ENCODE measurements around the gene PSIP1. TPM values are rescaled to one million over a fixed set of nuclear protein-coding genes. Genes with fewer than 3 reads are reported as not detected.
A peak's percentile ranks its signal among the peaks of the same experiment; 100 is the strongest.
"Not testable (repeated sequence)": the region's sequence is repeated elsewhere in the genome, so short reads cannot be mapped to it uniquely, and the experiment has no call there.

Gene PSIP1
- total RNA-seq (2012; rRNA removed) = 24.7 and 32.4 TPM in 2 replicates

DNA sequence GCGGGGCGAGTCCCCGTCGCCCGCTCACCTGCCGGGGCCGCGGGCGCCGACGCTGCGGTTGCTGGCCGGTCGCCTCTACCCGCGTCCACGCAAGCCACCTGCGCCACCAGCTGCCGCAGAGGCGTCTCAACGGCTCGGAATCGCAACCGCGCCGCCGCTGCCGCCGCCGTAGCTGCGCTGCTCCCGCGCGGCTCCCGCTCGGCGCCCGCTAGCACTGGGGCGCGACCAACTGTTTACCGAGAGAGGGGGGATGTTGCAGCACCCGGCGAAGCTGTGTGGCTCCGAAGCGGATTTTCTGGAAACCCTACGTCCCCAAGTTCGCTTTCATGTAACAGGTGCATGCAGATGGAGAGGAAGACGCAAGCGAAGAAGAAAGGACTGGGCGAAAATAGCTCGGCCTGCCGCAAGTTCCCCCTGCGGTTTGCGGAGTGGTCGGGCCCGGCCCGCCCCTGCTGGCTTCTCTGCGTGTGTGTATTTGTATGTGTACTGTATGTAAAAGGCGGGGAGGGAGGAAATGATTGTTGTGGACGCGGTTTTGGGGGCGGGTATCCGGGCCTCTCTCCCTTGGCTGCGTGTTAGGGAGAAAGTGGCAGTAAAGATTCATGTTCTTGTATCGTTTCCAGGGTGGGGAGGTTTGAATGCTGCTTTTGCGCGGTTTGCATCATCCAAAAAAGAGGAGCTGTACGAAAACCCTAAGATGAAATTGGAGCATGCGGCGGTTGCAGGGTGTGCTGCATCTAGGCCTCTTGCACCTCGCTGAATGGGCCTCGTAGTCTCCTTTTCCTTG is at the start of gene PSIP1:
TSS of gene PSIP1 (minus strand) at position 182 of the 787 bp plus-strand sequence. CDS start 782 bp downstream, outside the sequence.
- peak within 1 kb of the TSS; percentile 90 for H3K4me2 ChIP-seq (ENCODE audit: low read length)
- peak within 1 kb of the TSS; percentile 93 for H3K4me3 ChIP-seq (ENCODE audit: low read length)
- H3K4me1 ChIP-seq (ENCODE audit: control insufficient read depth, insufficient read depth, low read length) = peaks cover 10% of the 10 kb centered on the region
- peaks cover 9% of the 10 kb centered on the region for H3K36me3 ChIP-seq (ENCODE audit: insufficient read depth, low read length)
- H3K9ac ChIP-seq (ENCODE audit: low read depth, low read length) = peak within 1 kb of the TSS; percentile 89
- H3K9me3 ChIP-seq (replicated peaks; ENCODE audit: low read length) = no peaks in the 10 kb centered on the region
- H3K27me3 ChIP-seq (ENCODE audit: control insufficient read depth, insufficient read depth, low read length) = no peaks in the 10 kb centered on the region

DNA sequence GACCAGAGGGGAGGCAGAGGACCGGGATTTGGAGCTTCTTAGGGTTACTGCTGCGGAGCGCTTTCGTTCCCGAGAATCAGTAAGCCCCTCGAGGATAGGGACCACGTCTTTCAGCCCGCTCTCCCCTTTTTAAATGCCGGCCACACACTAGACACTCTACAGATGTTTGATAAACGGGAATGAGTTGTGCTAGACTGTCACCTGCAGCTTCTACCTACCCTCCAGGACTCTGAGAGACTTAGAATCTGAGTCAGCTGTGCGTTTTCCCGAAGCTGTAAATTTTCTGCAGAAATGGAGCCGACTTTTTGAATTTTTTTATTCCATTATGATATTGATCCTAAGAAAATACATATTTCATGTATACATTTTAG is 42.7 kb upstream of the PSIP1 start:
- H3K9ac ChIP-seq (ENCODE audit: low read depth, low read length) = peak overlapping the region; percentile 84
- no peaks in the 10 kb centered on the region for H3K27me3 ChIP-seq (ENCODE audit: control insufficient read depth, insufficient read depth, low read length)
- peaks cover 7% of the 10 kb centered on the region for H3K4me1 ChIP-seq (ENCODE audit: control insufficient read depth, insufficient read depth, low read length)
- no peaks in the 10 kb centered on the region for H3K36me3 ChIP-seq (ENCODE audit: insufficient read depth, low read length)
- H3K4me2 ChIP-seq (ENCODE audit: low read length) = peak overlapping the region; percentile 98
- no peaks in the 10 kb centered on the region for H3K9me3 ChIP-seq (replicated peaks; ENCODE audit: low read length)
- H3K4me3 ChIP-seq (ENCODE audit: low read length) = peak overlapping the region; percentile 88

DNA sequence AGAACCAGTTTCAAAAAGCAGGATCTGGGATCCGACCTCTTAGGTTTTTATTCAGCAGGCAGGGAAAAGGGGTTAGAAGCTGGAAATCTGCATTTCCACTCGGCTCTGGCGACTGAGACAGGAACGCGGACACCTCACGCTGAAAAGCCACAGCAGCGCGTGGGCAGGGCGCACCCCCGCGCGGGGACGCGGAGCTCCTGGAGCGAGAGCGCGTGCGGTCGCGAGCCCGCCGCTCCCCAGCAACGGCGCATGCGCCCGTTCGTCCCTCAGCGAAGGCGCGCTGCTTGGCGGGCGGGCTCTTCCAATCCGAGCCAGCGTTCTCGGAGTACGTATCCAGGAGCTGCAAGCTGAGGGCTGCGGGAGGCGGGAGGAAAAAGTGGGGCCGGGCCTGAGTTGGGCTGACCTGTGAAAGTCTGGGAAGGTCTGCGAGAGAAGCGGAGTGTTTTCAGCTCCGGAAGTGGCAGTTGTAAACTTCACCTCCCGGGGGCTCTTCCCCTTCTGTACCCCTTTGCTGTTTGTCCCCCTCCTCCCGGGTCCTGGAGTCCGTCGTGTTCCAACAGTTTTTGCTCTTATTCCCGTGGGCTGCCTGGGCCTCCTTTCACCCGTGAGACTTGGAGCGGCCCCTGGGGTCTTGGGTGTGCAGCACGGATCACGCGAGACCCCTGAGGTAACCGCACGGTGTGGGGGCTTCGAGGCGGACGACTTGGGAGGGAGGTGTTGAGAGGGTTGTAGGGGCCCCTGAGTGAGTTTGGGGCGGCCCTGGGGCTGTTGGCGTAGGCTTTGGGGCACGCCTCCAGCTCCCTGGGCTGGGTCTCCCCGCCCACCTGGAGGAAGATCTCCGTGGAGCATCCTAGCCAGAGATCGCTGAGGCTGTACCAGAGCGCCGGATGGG is 42.1 kb upstream of the PSIP1 start, which contains the start of gene CCDC171:
TSS of gene CCDC171 (plus strand) at position 408 of the 892 bp plus-strand sequence. CDS start 11,046 bp downstream, outside the sequence.
- Histone ChIP-seq H3K36me3 (ENCODE audit: insufficient read depth, low read length) (no peaks in the 10 kb centered on the region), H3K9ac (ENCODE audit: low read depth, low read length) (peak within 1 kb of the TSS; percentile 84)

DNA sequence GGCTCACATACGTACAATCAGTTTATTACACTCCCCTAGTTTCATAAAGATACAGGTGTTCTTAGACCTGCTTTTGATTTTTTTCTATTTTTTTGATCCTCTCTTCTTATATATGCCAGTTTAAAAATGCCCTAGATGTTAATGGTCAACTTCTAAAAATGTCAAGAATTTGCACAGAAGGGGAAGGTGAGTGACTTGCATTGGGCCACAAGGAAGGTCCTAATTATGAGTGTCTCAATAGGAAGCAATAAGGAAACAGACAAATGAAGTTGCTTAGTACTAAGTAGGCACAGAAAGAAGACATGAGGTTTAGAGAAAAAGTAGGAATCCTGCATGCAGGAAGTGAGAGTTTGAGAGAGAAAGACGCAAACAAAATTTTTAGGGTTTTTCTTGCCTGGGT is 38.8 kb upstream of the PSIP1 start:
- no peak overlapping the region for H3K4me2 ChIP-seq (ENCODE audit: low read length)
- H3K9me3 ChIP-seq (replicated peaks; ENCODE audit: low read length) = no peaks in the 10 kb centered on the region
- H3K9ac ChIP-seq (ENCODE audit: low read depth, low read length) = no peak overlapping the region
- no peaks in the 10 kb centered on the region for H3K36me3 ChIP-seq (ENCODE audit: insufficient read depth, low read length)
- H3K27me3 ChIP-seq (ENCODE audit: control insufficient read depth, insufficient read depth, low read length) = no peaks in the 10 kb centered on the region
- H3K4me1 ChIP-seq (ENCODE audit: control insufficient read depth, insufficient read depth, low read length) = peaks cover 7% of the 10 kb centered on the region
- no peak overlapping the region for H3K4me3 ChIP-seq (ENCODE audit: low read length)

More for the DNA sequence above, 42.1 kb upstream of the PSIP1 start, which contains the start of gene CCDC171:
- H3K4me3 ChIP-seq (ENCODE audit: low read length) = peak within 1 kb of the TSS; percentile 88
- peak within 1 kb of the TSS; percentile 98 for H3K4me2 ChIP-seq (ENCODE audit: low read length)
- H3K27me3 ChIP-seq (ENCODE audit: control insufficient read depth, insufficient read depth, low read length) = no peaks in the 10 kb centered on the region
- H3K4me1 ChIP-seq (ENCODE audit: control insufficient read depth, insufficient read depth, low read length) = peaks cover 7% of the 10 kb centered on the region
- no peaks in the 10 kb centered on the region for H3K9me3 ChIP-seq (replicated peaks; ENCODE audit: low read length)

DNA sequence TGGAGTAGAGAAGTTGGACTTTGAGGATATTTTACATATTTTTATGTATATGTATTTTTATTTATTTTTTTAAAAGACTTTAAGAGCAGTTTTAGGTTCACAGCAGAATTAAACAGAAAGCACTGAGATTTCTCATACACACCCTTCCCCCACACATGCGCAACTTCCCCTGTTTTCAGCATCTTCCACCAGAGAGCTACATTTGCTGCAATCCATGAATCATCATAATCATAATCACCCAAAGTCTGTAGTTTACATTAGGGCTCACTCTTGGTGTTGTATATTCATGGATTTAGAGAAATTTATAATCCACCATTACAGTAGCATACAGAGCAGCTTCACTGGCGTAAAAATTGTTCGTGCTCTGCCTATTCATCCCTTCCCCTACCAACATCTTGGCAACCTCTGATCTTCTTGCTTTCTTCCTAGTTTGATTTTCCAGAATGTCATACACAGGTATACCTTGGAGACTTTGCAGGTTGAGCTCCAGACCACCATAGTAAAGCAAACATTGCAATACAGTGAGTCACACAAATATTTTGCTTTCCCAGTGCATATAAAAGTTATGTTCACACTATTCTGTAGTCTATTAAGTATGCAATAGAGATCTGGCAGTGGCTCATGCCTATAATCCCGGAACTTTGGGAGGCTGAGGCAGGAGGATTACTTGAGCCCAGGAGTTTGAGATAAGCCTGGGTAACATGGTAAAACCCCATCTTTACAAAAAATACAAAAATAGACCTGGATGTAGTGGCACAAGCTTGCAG is 32.5 kb upstream of the PSIP1 start:
- H3K27me3 ChIP-seq (ENCODE audit: control insufficient read depth, insufficient read depth, low read length) = no peaks in the 10 kb centered on the region
- H3K4me2 ChIP-seq (ENCODE audit: low read length) = no peak overlapping the region
- H3K4me1 ChIP-seq (ENCODE audit: control insufficient read depth, insufficient read depth, low read length) = no peaks in the 10 kb centered on the region
- H3K9me3 ChIP-seq (replicated peaks; ENCODE audit: low read length) = no peaks in the 10 kb centered on the region
- no peak overlapping the region for H3K4me3 ChIP-seq (ENCODE audit: low read length)
- H3K9ac ChIP-seq (ENCODE audit: low read depth, low read length) = no peak overlapping the region
- no peaks in the 10 kb centered on the region for H3K36me3 ChIP-seq (ENCODE audit: insufficient read depth, low read length)

DNA sequence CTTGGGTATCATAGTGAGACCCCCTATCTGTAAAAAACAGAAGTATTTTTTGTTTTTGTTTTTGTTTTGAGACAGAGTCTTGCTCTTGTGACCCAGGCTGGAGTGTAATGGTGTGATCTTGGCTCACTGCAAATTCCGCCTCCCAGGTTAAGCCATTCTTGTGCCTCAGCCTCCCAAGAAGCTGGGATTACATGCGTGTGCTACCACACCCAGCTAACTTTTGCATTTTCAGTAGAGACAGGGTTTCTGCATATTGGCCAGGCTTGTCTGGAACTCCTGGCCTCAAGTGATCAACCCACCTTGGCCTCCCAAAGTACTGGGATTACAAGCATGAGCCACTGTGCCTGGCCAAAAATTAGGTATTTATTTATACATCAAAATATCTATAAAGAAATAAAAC is 31.9 kb upstream of the PSIP1 start:
- Histone ChIP-seq H3K9me3 (replicated peaks; ENCODE audit: low read length) (no peaks in the 10 kb centered on the region), H3K36me3 (ENCODE audit: insufficient read depth, low read length) (no peaks in the 10 kb centered on the region), H3K27me3 (ENCODE audit: control insufficient read depth, insufficient read depth, low read length) (no peaks in the 10 kb centered on the region), H3K4me3 (ENCODE audit: low read length) (no peak overlapping the region), H3K4me1 (ENCODE audit: control insufficient read depth, insufficient read depth, low read length) (no peaks in the 10 kb centered on the region), H3K9ac (ENCODE audit: low read depth, low read length) (no peak overlapping the region), H3K4me2 (ENCODE audit: low read length) (no peak overlapping the region)

DNA sequence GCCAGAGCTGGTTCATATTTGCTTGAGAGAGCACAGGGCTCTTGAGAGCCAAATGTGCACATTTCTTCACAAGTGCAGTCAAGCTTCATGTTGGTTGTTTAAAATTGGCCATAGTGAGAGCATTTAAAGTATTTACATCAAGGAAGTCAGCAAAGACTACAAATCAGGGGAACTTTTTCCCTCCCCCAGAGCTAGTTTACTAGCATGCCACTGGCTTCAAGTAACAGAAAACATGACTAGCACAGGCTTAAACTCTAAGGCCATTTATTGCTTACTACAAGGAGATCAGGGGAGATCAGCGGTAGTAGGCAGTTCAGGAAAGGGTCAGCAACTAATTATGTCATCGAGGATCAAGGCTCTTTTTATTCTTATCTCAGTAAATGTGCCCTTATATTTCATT is 31.1 kb upstream of the PSIP1 start:
- H3K9ac ChIP-seq (ENCODE audit: low read depth, low read length) = no peak overlapping the region
- H3K9me3 ChIP-seq (replicated peaks; ENCODE audit: low read length) = no peaks in the 10 kb centered on the region
- no peak overlapping the region for H3K4me2 ChIP-seq (ENCODE audit: low read length)

DNA sequence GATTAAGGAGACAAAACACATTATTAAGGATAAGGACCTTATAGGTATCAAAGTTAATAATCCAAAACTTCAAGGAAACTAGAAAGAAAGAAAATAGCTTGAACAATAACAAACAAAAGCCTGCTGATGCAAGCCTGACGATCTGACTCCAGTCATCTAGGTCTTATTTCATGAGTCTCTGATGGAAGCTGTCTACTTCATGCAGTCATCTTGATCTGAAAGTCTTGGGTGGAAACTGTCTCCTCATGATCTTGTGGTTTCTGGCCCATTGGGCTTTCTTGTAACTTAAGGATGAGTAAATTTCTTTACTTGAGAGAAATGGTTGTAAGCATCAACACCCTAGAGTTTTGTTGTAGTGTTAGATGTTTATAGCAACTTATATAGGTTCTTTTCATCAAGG is 20.6 kb upstream of the PSIP1 start:
- Histone ChIP-seq H3K9ac (ENCODE audit: low read depth, low read length) (no peak overlapping the region), H3K4me2 (ENCODE audit: low read length) (no peak overlapping the region), H3K4me3 (ENCODE audit: low read length) (no peak overlapping the region), H3K9me3 (replicated peaks; ENCODE audit: low read length) (no peaks in the 10 kb centered on the region), H3K27me3 (ENCODE audit: control insufficient read depth, insufficient read depth, low read length) (no peaks in the 10 kb centered on the region), H3K4me1 (ENCODE audit: control insufficient read depth, insufficient read depth, low read length) (no peaks in the 10 kb centered on the region), H3K36me3 (ENCODE audit: insufficient read depth, low read length) (no peaks in the 10 kb centered on the region)

More for the DNA sequence above, 31.1 kb upstream of the PSIP1 start:
- H3K36me3 ChIP-seq (ENCODE audit: insufficient read depth, low read length) = no peaks in the 10 kb centered on the region
- H3K4me3 ChIP-seq (ENCODE audit: low read length) = no peak overlapping the region
- no peaks in the 10 kb centered on the region for H3K27me3 ChIP-seq (ENCODE audit: control insufficient read depth, insufficient read depth, low read length)
- no peaks in the 10 kb centered on the region for H3K4me1 ChIP-seq (ENCODE audit: control insufficient read depth, insufficient read depth, low read length)

DNA sequence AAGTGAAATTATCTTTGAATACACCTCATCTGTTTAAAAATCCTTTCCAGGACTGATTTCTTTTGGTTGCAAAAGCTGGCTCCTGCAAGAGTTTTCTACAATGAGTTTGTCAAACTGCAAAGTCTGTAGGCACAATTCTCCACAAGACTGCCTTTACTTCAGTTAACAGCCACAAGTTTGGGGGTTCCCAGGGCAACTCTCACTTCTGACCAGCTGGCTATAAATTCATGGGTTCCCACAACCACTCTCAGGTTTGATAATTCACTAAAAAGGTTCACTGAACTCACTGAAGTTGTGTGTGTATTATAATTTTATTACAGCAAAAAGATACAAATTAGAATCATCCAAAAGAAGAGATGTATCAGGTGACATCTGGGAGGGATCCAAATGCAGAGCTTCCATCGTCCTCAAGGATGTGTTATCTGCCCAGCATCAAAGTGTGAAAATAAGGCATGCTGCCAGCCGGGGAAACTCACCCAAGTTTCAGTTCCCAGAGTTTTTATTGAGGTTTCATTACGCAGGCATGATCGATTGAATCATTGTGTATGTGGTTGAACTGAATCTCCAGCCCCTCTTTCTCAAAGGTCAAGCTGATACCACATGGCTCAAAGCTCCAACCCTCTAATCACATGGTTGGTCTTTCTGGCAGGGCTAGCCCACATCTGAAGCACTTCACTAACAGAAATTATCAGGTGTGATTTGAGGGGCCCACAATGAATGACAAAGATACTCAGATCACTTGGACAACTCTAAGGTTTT is 19.0 kb upstream of the PSIP1 start:
- no peaks in the 10 kb centered on the region for H3K27me3 ChIP-seq (ENCODE audit: control insufficient read depth, insufficient read depth, low read length)
- H3K36me3 ChIP-seq (ENCODE audit: insufficient read depth, low read length) = no peaks in the 10 kb centered on the region
- no peaks in the 10 kb centered on the region for H3K9me3 ChIP-seq (replicated peaks; ENCODE audit: low read length)
- H3K4me2 ChIP-seq (ENCODE audit: low read length) = no peak overlapping the region
- H3K9ac ChIP-seq (ENCODE audit: low read depth, low read length) = no peak overlapping the region
- H3K4me1 ChIP-seq (ENCODE audit: control insufficient read depth, insufficient read depth, low read length) = no peaks in the 10 kb centered on the region
- no peak overlapping the region for H3K4me3 ChIP-seq (ENCODE audit: low read length)

DNA sequence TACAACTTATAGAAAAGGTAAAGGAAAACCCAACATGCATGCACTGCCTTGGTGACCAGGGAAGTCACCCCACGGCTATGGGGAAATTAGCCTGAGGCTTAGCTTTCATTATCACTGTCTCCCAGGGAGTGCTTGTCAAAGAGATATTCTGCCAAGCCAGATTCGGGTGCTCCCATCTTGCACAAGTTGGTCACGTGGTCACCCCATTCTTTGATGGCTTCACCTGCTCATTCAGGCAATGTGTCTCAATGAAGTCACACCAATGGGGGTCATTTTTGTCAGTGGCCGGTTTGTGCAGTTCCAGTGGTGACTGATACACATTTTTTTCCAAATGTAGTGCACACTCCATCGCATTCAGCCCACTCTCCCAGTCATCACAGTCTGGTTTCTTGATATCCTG is 16.3 kb upstream of the PSIP1 start:
- not testable (repeated sequence) for H3K4me1 ChIP-seq (ENCODE audit: control insufficient read depth, insufficient read depth, low read length); H3K27me3 ChIP-seq (ENCODE audit: control insufficient read depth, insufficient read depth, low read length); H3K9me3 ChIP-seq (replicated peaks; ENCODE audit: low read length); H3K9ac ChIP-seq (ENCODE audit: low read depth, low read length); H3K4me2 ChIP-seq (ENCODE audit: low read length); H3K36me3 ChIP-seq (ENCODE audit: insufficient read depth, low read length); H3K4me3 ChIP-seq (ENCODE audit: low read length)
